LNCaP clone FGC (cell line): ENCODE data around the gene PLXNA4.

Experiments used
- DNase-seq: peaks from one replicate; pipeline ENCODE4 v3.0.0-alpha.2; 2011; ENCODE audit warnings: low read depth
- H3K4me3 ChIP-seq: 2 replicates; pipeline ENCODE4 v1.5.1; 2011; ENCODE audit warnings: mild to moderate bottlenecking, low read depth, low read length, control low read depth
- TF ChIP-seq, protein P1 (sequence below): IDR thresholded peaks from 2 replicates; pipeline ENCODE4 v1.5.1; 2012; ENCODE audit warnings: mild to moderate bottlenecking; ENCODE audit not compliant: control insufficient read depth, insufficient read depth; ENCODE audit errors: extremely low read depth

PLXNA4 gene

DNA sequence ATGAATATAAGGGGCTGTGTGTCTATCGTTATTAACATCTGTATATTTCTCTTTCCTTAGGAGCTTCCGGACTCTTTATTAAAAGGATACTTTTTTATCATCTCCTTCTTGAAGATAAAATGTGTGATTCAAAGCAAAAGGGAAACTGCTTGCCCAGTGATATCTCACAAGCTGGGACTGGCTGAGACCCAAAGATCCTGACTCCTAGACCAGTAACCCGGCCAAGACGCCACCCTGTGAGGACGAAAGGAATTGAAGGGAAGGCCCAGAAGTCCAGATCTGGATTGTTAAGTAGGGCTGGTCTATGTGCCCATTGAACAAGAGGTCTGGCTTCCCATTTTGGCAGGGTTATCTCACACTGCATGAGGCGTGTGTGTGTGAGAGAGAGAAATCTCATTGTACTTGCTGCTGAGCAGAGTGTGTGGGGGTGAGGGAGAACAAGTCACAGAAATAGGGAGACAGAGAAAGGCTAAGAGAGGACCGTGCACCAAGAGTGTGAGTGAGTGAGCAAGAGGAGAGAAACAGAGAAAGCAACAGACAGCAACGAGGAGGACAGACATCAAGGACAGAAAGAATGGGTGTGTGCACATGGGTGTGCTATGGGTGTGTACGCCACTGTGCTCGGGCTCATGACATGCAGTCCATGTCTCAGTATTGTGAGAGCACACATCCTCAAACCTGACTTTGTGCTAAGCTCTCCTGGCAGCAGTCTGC lies 75.4 kb downstream of the PLXNA4 start:
- DNase-seq, result peak; percentile 22
- no peak overlapping the region for H3K4me3 ChIP-seq
- TF ChIP-seq, protein P1, sequence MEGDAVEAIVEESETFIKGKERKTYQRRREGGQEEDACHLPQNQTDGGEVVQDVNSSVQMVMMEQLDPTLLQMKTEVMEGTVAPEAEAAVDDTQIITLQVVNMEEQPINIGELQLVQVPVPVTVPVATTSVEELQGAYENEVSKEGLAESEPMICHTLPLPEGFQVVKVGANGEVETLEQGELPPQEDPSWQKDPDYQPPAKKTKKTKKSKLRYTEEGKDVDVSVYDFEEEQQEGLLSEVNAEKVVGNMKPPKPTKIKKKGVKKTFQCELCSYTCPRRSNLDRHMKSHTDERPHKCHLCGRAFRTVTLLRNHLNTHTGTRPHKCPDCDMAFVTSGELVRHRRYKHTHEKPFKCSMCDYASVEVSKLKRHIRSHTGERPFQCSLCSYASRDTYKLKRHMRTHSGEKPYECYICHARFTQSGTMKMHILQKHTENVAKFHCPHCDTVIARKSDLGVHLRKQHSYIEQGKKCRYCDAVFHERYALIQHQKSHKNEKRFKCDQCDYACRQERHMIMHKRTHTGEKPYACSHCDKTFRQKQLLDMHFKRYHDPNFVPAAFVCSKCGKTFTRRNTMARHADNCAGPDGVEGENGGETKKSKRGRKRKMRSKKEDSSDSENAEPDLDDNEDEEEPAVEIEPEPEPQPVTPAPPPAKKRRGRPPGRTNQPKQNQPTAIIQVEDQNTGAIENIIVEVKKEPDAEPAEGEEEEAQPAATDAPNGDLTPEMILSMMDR, result peak; percentile 64

DNA sequence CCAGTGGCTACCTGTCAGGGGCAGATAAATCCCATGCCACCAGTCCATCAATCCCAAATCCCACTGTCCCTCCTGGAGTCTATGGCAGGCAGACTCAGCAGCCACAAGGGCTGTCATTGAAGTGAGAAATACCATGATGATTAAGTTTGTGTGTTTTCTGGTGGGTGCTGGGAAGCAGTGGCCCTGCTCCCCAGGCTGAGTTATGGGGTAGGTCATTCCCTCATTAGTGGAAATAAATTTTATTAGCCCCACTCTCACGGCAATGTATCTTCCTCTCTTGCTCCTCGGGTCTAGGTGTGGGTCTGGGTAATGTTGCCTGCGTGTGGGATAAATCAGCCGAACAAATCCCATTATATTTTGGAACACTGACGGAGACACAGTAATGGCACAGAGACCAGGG lies 76.8 kb downstream of the PLXNA4 start:
- TF ChIP-seq, protein P1, result no peak
- no peak for DNase-seq
- no peak overlapping the region for H3K4me3 ChIP-seq

DNA sequence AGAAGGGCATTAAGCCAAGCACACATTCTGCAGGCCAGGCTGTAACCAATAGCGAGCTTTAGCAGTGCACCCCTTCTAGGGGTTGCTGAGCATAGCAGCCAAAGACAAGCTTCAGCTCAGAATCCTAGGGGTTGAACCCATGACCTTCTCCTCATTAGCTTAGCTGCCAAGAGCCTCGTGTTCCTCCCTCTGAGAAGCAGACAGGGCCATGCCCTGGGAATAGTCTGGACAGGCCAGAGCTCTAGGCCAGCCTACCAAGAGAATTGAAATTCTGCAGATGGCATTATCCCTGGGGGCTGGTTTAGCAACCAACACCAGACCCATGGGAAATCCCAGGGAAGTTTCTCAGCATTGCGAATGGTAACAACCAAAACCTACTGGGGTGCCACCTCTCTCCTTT lies 77.2 kb downstream of the PLXNA4 start:
- no peak overlapping the region for H3K4me3 ChIP-seq
- TF ChIP-seq, protein P1, result no peak
- no peak for DNase-seq

DNA sequence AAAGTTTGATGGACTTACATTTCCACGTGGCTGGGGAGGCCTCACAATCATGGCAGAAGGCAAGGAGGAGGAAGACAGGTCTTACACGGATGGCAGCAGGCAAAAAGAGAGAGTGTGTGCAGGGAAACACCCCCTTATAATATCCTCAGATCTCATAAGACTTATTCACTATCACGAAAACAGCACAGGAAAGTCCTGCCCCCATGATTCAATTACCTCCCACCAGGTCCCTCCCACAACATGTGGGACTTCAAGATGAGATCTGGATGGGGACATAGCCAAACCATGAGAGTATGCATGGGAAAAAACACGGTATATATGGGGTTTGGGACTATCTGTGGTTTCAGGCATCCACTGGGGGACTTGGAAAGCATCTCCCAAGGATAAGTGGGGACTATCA lies 78.0 kb downstream of the PLXNA4 start:
- no peak for DNase-seq
- H3K4me3 ChIP-seq, result no peak overlapping the region
- TF ChIP-seq, protein P1, result no peak

DNA sequence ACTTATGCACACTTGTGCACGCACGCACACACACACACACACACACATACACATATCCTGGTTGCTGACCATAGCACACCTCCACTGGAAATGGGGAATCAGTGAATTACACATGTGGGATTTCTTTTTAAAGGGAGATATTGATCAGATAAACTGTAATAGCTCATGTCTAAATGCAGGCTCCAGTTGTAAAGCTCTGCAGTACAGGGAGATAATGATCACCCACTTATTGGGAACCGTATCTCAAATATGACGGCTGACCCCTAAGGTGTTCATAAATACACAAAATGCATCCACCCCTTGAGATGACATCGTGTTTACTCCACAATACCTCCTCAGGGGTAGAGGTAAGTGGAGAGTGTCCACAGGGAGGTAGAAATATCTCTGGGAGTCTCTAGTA lies 79.2 kb downstream of the PLXNA4 start:
- DNase-seq, result no peak
- TF ChIP-seq, protein P1, result no peak
- no peak overlapping the region for H3K4me3 ChIP-seq

DNA sequence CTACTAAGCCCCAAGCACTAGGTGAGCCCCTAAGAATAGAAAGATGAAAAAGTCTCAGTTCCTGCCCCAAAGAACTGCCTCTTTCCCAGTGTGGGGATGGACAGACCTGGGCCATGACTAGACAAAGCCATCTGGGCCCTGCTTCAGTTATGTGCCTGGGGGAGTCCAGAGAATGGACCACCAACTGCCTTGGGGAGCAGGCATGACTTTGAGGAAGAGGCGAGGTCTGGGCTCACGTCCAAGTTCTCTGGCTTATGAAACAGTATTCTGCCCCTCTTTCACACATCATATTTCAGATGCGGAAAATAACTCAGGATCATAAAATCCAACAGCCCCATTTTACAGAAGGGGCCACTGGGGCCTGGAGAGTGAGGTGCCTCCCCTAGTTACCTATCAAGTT lies 80.3 kb downstream of the PLXNA4 start:
- no peak for DNase-seq
- no peak overlapping the region for H3K4me3 ChIP-seq
- TF ChIP-seq, protein P1, result no peak

GRCh38 chr7:132494474-132494873 lies 81.8 kb downstream of the PLXNA4 start:
- H3K4me3 ChIP-seq, result no peak overlapping the region
- DNase-seq, result no peak
- TF ChIP-seq, protein P1, result no peak
